Keratinocyte (primary cell): Measurements from ENCODE around the gene P3H1. TPM values are rescaled to one million over a fixed set of nuclear protein-coding genes. Genes with fewer than 3 reads are reported as not detected.
A peak's percentile ranks its signal among the peaks of the same experiment; 100 is the strongest.

ENCODE experiments used
- DNase-seq: peaks from one replicate; pipeline ENCODE4 v3.0.0-alpha.2; 2011; ENCODE audit warnings: low read depth, missing footprints, low spot score
- FAIRE-seq: peaks from 2 replicates; lab custom pipeline; 2011; peaks lifted over from hg19 to GRCh38; lab: Jason Lieb, UNC
- H2AFZ ChIP-seq: 2 replicates; pipeline ENCODE4 v1.6.0; 2012; ENCODE audit warnings: low read length, control low read depth, inconsistent platforms; ENCODE audit not compliant: control insufficient read depth
- H3K27ac ChIP-seq: 2 replicates; pipeline ENCODE4 v1.5.1; 2011; ENCODE audit warnings: low read length; ENCODE audit not compliant: control insufficient read depth, insufficient read depth
- H3K27me3 ChIP-seq: 3 replicates; pipeline ENCODE4 v1.6.0; 2011; ENCODE audit warnings: low read length; ENCODE audit not compliant: control insufficient read depth, insufficient read depth; ENCODE audit errors: extremely low read depth
- H3K36me3 ChIP-seq, 2 experiments: 2 replicates in 1 of 2; 3 replicates in 1 of 2; pipeline ENCODE4 v1.5.1; 2011; ENCODE audit warnings: low read length in 2 of 2, mild to moderate bottlenecking in 1 of 2; ENCODE audit not compliant: control insufficient read depth in 2 of 2, insufficient read depth in 2 of 2; ENCODE audit errors: extremely low read depth in 1 of 2
- H3K4me1 ChIP-seq: 3 replicates; pipeline ENCODE4 v1.5.1; 2011; ENCODE audit warnings: low read length; ENCODE audit not compliant: control insufficient read depth, insufficient read depth; ENCODE audit errors: extremely low read depth
- H3K4me2 ChIP-seq: 3 replicates; pipeline ENCODE4 v1.6.0; 2011; ENCODE audit warnings: low read depth, low read length; ENCODE audit not compliant: control insufficient read depth, insufficient read depth; ENCODE audit errors: extremely low read depth
- H3K4me3 ChIP-seq, 3 experiments: fragments of 200-600 bp in 1 of 3; sonication (generic) in 1 of 3; 2 replicates in 2 of 3; 3 replicates in 1 of 3; pipeline ENCODE4 v1.5.1; 2011 to 2016; ENCODE audit warnings: low read length in 3 of 3, mild to moderate bottlenecking in 3 of 3, control low read depth in 2 of 3, inconsistent platforms in 1 of 3, low read depth in 1 of 3, mixed read lengths in 1 of 3, mixed run types in 1 of 3, moderate library complexity in 1 of 3; ENCODE audit not compliant: control insufficient read depth in 2 of 3, insufficient read depth in 2 of 3; ENCODE audit errors: extremely low read depth in 1 of 3
- H3K79me2 ChIP-seq: 2 replicates; pipeline ENCODE4 v1.6.0; 2012; ENCODE audit warnings: low read length; ENCODE audit not compliant: control insufficient read depth, insufficient read depth
- H3K9ac ChIP-seq: 3 replicates; pipeline ENCODE4 v1.6.0; 2011; ENCODE audit warnings: low read length; ENCODE audit not compliant: control insufficient read depth, insufficient read depth; ENCODE audit errors: extremely low read depth
- H3K9me1 ChIP-seq: 3 replicates; pipeline ENCODE4 v1.6.0; 2011; ENCODE audit warnings: low read length; ENCODE audit not compliant: control insufficient read depth, insufficient read depth; ENCODE audit errors: extremely low read depth
- H3K9me3 ChIP-seq: 2 replicates; pipeline ENCODE4 v1.5.1; 2012; ENCODE audit warnings: low read depth, low read length; ENCODE audit not compliant: control insufficient read depth
- H4K20me1 ChIP-seq: 3 replicates; pipeline ENCODE4 v1.6.0; 2011; ENCODE audit warnings: low read length; ENCODE audit not compliant: control insufficient read depth, insufficient read depth; ENCODE audit errors: extremely low read depth
- EZH2 ChIP-seq: IDR thresholded peaks from one replicate; pipeline ENCODE4 v1.6.1; 2012; ENCODE audit warnings: inconsistent platforms, mild to moderate bottlenecking, low read length, moderate library complexity
- dilution Hi-C: fragments of 300-500 bp; cut with MboI; formaldehyde crosslinking; loops from one replicate; pipeline ENCODE4 v1.7.0; 2020; ENCODE audit warnings: low sequenced_read_pairs; ENCODE audit not compliant: extremely low pct_ligation_motif_present
- polyA plus RNA-seq, 5 experiments: library from polyadenylated mRNA; depleted of rRNA in 3 of 5; stranded (reverse) in 3 of 5; stranded (forward) in 1 of 5; unstranded in 1 of 5; fragments of >200 nt; gene quantifications; 1 replicate in 1 of 5; 2 replicates in 3 of 5; 3 replicates in 1 of 5; pipeline versions ENCODE4 v1.2.1 to v1.2.3, GENCODE V29; 2011 to 2012; ENCODE audit warnings: missing spikeins in 2 of 5, low read depth in 1 of 5, low replicate concordance in 1 of 5
- TF ChIP-seq, protein P1 (sequence below), 3 experiments: IDR thresholded peaks in 1 of 3; conservative IDR thresholded peaks in 1 of 3; optimal IDR thresholded peaks in 1 of 3; 2 replicates in 2 of 3; 3 replicates in 1 of 3; pipeline versions ENCODE3 to v1.5.1; 2011; ENCODE audit warnings: low read length in 3 of 3, mild to moderate bottlenecking in 3 of 3, moderate library complexity in 2 of 3, control low read depth in 1 of 3, inconsistent platforms in 1 of 3; ENCODE audit not compliant: insufficient read depth in 2 of 3; ENCODE audit errors: extremely low read depth in 1 of 3

P3H1 gene
- polyA plus RNA-seq, 1 donor (not counting 4 experiments of a cell fraction or from before 2014, with no cell fraction given): 24.4 TPM

DNA sequence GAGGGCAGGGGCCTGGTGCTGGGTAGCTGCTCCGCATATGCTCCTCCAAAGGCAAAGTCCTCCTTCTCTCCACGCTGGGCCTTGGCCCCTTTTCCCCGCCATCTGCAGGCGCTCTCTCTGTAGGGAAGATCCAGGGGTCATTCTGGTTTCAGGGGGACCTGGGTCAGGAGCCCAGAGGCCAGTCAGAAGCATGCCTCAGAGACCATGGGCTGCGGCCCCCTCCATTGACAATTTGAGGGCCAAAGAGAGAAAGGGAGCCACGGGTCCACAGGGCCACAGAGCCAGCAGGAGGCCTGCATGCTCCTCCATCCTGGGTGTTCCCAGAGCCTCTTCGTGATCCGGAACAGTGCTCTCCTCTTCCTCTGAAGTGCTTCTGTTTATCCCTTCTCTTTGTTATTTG, 24.7 kb downstream of the P3H1 start:
- H3K9ac ChIP-seq: peak overlapping the region; percentile 65

DNA sequence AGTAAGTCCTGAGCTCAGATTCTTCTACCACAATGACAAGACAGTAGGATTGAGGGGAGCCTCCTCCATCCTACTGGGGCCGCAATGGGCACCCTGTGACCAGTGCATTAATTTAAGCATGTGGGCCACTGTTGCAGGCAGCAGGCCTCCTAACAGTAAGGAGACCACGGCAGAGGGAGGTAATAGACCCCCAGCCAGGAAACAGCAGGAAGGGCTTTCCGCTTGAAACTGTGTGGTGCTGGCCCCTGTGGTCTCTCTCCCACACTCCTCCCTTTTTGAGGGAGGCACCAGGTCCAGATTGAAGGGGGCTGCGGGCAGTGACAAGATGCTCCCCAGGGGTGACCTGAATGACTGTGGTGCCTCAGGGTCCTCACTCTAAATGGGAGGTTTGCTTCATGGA, 25.1 kb downstream of the P3H1 start:
- Histone ChIP-seq H3K9me1 (peaks cover 2% of the 10 kb centered on the region), H2AFZ (no peak overlapping the region), H4K20me1 (no peaks in the 10 kb centered on the region), H3K9me3 (no peaks in the 10 kb centered on the region), H3K27ac (no peak overlapping the region), H3K4me1 (peaks cover 31% of the 10 kb centered on the region), H3K79me2 (no peaks in the 10 kb centered on the region), H3K4me2 (no peak overlapping the region), H3K9ac (no peak overlapping the region), H3K27me3 (no peaks in the 10 kb centered on the region), H3K4me3 (no peak overlapping the region), H3K36me3 (peaks cover 0 to 6% of the 10 kb centered on the region in 2 experiments)
- dilution Hi-C loops: no loop called here
- DNase-seq (no peak), FAIRE-seq (no peak)
- TF ChIP-seq EZH2: no peak
- TF ChIP-seq, protein P1, sequence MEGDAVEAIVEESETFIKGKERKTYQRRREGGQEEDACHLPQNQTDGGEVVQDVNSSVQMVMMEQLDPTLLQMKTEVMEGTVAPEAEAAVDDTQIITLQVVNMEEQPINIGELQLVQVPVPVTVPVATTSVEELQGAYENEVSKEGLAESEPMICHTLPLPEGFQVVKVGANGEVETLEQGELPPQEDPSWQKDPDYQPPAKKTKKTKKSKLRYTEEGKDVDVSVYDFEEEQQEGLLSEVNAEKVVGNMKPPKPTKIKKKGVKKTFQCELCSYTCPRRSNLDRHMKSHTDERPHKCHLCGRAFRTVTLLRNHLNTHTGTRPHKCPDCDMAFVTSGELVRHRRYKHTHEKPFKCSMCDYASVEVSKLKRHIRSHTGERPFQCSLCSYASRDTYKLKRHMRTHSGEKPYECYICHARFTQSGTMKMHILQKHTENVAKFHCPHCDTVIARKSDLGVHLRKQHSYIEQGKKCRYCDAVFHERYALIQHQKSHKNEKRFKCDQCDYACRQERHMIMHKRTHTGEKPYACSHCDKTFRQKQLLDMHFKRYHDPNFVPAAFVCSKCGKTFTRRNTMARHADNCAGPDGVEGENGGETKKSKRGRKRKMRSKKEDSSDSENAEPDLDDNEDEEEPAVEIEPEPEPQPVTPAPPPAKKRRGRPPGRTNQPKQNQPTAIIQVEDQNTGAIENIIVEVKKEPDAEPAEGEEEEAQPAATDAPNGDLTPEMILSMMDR (optimal IDR thresholded peaks at IDR 0.05 in 1 of 3, IDR thresholded peaks at IDR 0.05 in 1 of 3, conservative IDR thresholded peaks at IDR 0.05 in 1 of 3; ENCODE audit: extremely low read depth in 1 of 3, insufficient read depth in 2 of 3, low read length in 3 of 3): no peak

More for the DNA sequence above, 24.7 kb downstream of the P3H1 start:
- DNase-seq: no peak
- no peak overlapping the region for H3K4me3 ChIP-seq
- H3K36me3 ChIP-seq: peaks cover 3 to 7% of the 10 kb centered on the region in 2 experiments
- peaks cover 27% of the 10 kb centered on the region for H3K4me1 ChIP-seq
- peaks cover 2% of the 10 kb centered on the region for H3K9me1 ChIP-seq
- H3K27ac ChIP-seq: peak overlapping the region; percentile 93
- TF ChIP-seq EZH2: no peak
- TF ChIP-seq, protein P1 (optimal IDR thresholded peaks at IDR 0.05 in 1 of 3, IDR thresholded peaks at IDR 0.05 in 1 of 3, conservative IDR thresholded peaks at IDR 0.05 in 1 of 3; ENCODE audit: extremely low read depth in 1 of 3, insufficient read depth in 2 of 3, low read length in 3 of 3): no peak
- H4K20me1 ChIP-seq: no peaks in the 10 kb centered on the region
- no peaks in the 10 kb centered on the region for H3K27me3 ChIP-seq
- peak overlapping the region; percentile 86 for H3K4me2 ChIP-seq
- H3K79me2 ChIP-seq: no peaks in the 10 kb centered on the region
- dilution Hi-C loops: no loop called here
- peak; percentile 67 for FAIRE-seq
- H3K9me3 ChIP-seq: no peaks in the 10 kb centered on the region
- peak overlapping the region; percentile 9 for H2AFZ ChIP-seq
